T-helper 1 cell (primary cell): ENCODE data around the gene NDUFS7.
"Not testable (repeated sequence)": the region's sequence is repeated elsewhere in the genome, so short reads cannot be mapped to it uniquely, and the experiment has no call there.

Experiments
- DNase-seq, 5 donors: peaks; one replicate each; pipeline ENCODE4 v3.0.0-alpha.2; 2012 to 2020

NDUFS7 gene

DNA sequence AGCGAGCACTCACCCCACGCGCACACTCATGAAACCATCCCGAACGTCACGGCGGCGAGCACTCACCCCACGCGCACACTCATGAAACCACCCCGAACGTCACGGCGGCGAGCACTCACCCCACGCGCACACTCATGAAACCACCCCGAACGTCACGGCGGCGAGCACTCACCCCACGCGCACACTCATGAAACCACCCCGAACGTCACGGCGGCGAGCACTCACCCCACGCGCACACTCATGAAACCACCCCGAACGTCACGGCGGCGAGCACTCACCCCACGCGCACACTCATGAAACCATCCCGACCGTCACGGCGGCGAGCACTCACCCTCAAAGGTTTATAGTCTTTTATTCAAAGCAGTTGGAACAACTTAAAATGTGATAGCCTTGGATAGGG lies 36.4 kb downstream of the NDUFS7 start:
- not testable (repeated sequence) for DNase-seq

GRCh38 chr19:1420590-1420989 lies 36.9 kb downstream of the NDUFS7 start:
- DNase-seq, result no peak

DNA sequence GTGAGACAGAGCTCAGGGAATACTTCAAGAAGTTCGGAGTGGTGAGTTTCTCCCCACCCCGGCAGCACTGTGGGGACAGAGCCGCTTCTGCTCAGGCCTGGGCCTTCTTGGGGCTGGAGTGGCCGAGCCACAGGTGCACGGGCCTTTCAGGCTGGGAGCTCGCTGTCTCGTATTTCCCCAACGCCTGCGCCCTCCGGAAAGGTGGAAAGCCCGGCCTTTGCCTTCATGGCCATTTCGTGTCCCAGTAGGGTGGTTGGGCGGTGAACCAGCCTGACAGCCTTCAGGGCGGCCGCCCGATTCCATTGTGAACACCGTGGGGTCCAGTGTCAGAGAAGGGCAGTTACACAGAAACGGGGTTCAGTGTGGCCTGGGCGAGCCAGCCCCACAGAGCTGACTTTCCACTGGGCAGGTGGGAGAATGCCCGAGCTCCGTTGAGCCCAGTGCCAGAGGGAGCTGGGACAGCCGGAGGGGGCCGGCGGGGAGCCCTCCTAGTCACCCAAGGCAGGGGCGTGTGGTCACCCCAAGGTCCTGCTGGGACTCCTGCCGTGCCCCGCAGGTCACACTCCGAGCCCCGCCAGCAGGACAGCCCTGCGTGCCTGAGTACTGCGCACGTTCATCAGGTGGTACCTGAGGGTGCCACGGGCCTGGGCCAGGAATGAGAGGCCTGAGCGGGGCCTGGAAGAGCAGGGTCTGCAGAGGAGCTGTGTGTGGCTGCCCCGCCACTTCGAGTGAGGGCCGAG lies 37.7 kb downstream of the NDUFS7 start:
- DNase-seq, result no peak

DNA sequence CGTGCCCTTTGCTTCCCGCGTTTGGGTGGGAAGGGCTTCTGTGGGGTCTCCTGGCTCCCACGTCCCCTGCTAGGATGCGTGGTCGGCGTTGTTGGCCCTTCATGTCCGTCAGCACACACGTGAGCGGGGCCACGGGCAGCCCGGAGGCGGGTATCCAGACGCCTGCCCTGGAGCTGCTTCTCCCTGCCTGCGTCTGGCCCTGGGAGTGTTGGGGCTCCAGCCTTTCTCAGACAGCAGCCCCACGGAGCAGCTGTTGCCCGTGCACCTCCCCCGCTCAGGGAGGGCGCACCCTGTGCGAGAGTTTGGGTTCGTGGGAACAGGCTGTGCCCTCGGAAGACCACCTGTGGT lies 38.2 kb downstream of the NDUFS7 start:
- DNase-seq, result no peak

GRCh38 chr19:1422360-1422759 lies 38.7 kb downstream of the NDUFS7 start:
- no peak for DNase-seq

DNA sequence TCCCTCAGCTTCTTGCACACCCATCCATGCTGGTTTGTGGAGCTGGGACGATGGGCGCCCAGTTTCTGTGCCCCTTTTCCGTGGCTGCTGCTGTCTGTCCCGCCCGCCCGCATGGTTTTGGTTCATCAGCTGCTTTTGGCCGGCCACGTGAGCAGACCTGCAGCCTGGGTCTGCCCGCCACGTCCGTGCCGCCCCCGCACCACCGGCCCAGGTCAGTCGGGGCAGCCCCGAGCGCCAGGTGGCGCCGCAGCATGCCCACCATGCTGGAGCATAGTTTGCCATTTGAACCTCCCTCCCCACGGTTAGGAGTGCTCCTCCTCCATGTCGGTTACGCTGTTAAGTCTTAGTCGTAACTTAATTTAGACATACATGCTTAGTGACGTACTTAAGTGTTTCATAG lies 39.2 kb downstream of the NDUFS7 start:
- DNase-seq, result no peak

DNA sequence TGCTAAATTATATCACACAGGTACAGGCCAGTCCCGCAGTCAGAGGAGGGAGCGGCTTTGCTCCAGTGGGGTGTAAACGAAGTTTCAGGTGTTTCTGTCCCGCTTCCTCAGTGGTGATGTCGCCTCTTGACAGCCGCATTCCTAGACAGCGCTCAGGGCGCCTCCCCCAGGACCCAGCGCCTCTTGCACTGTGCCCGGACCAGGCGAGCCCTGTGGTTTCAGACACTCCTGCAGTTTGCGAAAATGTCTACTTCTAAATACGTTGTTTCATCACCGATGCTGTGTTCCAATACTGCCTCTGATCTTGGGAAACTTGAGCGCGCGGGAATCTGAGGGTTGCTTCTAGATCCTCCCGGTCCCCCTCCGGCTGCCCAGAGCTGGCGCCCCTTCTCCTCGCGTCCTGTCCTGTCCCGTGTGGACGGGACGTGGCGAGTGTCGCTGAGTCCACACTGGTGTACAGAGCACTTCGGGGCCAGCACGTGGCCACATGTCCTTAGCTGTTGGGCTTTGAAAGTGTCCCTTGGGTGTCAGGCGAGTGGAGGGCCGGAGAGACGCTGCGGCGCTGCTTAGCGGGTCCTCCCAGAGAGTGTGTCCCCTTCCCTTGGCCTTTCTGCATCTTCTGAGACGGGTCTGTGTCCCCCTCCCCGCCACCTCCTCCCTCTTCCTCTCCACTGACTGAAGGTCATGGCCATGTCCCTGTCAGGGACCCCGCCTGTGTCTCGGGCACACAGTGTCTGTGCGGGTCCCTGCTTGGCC lies 39.9 kb downstream of the NDUFS7 start:
- no peak for DNase-seq

- no peak for DNase-seq
Measured at GRCh38 chr19:1424192-1424955, 40.7 kb downstream of the NDUFS7 start.

DNA sequence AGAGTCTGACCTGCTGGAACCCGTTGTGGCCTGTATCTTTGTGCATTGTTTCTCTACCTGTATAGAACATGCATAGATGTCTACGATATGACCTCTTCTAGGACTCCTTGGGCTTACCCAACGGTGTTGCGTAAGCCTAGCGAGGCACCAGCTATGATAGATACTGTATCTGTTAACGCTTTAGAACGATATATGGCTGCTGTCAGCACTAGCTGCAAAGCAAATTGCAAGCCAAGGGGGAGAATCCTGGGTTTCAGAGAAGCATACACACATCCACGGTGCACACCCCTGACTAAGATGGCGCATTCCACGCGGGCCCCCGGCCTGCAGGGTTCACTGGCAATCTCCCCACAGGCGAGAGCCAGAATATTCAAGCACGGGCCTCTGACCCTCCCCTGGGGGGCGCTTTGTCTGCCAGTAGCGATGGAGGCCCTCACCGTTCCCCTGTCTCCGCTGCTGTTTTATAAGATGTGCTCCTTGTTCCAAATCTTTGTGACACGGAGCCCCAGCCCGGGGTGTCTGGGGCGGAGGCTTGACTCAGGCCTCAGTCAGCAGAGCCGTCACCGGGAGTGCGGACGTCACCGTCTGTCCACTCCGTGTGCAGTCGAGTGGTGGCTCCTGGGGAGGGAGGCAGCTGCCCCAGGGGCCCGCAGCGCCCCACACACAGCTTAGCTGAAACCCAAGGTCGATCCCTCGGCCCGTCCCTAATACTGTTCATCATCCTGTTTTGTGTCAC lies 41.6 kb downstream of the NDUFS7 start:
- no peak for DNase-seq

GRCh38 chr19:1425902-1426301 lies 42.2 kb downstream of the NDUFS7 start:
- no peak for DNase-seq

GRCh38 chr19:1426736-1427135 lies 43.0 kb downstream of the NDUFS7 start:
- no peak for DNase-seq

GRCh38 chr19:1427221-1427920 lies 43.7 kb downstream of the NDUFS7 start:
- no peak for DNase-seq

GRCh38 chr19:1428738-1429391 lies 45.2 kb downstream of the NDUFS7 start:
- DNase-seq, result no peak

DNA sequence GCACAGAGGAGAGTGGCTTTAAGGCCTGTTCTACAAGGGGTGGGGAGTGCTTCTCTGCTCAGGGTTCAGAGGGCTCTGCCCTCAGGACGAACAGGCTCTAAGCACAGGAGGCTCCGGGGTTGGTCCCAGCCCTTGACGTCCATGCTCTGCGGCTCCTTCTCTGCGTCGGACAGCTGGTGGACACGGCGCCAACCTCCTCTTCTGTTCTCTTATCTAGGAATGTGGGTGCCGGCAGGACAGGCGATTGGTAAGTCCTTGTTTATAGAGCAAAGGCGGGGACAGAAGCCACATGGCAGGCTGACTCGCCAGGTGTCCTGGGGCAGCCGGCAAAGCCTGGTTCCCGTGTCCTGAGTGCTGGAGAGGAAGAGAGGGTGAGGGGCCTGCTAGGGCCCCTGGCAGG lies 46.0 kb downstream of the NDUFS7 start:
- DNase-seq, result no peak

- no peak for DNase-seq
Measured at GRCh38 chr19:1430246-1430645, 46.5 kb downstream of the NDUFS7 start.

- no peak for DNase-seq
Measured at GRCh38 chr19:1431759-1432506, 48.2 kb downstream of the NDUFS7 start.

DNA sequence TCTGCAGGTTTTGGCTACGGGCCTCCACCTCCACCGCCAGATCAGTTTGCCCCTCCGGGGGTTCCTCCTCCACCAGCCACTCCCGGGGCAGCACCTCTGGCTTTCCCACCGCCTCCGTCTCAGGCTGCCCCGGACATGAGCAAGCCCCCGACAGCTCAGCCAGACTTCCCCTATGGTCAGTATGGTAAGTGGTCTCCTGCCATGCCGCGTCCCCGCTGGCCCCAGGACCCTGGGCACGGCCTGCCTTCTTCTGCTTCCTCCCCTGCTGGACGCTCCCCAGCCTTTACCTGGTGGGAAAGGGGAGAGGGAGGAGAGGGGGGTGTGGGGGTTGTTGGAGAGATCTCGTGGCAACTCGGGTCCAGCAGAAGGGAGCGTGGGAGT lies 48.8 kb downstream of the NDUFS7 start:
- DNase-seq, result no peak

DNA sequence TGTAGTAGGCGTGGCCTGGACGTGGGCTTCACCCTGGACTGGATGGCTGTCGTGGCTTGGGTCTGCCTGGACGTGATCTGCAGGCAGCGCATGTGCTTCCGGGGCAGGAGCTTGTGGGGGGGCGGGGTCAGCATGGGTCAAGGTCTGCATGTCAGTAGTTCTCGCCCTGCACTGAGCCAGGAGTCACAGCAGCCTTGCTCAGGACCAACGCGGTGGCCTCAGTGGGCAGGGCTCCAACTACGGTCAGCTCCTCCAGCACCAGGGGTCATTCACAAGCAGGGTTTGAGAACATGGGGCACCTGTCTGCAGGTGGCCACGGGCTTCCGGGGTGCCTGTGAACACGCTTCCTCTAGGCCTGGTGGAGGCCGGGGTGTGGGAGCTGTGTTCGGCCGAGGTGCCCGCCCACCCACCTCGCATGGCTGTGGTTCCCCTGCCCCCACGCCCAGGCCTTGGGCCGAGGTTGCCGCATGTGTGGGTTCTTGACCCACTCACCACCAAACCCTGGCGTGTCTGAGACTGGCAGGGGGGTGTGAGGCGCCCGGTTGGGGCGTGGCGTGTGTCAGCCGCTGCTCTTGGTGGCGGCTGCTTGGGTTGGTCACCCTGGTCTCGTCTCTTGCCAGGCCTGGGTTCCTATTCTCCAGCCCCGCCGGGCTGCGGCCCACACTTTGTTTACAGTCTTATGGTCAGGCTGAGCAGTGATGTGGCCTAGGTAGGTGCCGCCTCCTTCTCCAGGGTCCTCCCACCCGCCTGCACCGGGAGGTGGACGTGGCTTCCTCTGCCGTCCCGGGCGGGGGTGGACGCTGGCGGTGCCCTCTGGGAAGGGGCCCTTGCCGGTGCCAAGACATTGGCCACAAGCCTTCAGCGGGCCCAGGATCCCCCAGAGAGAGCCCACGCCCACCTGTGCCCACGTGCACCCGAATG lies 49.7 kb downstream of the NDUFS7 start:
- no peak for DNase-seq

DNA sequence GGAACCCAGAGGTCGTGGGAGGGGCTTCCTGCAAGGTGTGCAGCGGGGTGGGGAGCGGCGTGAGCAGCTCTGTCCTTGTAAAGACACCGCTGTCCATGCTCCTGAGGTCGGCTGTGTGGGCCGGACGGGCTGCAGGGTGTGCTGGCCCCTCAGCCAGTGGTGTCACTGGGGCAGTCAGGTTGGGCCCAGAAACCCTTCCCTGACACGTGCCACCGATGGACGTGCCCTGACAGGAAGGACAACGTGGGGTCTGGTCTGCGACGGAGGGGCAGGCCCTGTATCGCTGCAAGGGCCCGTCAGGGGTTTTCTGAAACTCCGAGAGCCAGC lies 50.3 kb downstream of the NDUFS7 start:
- DNase-seq, result no peak

DNA sequence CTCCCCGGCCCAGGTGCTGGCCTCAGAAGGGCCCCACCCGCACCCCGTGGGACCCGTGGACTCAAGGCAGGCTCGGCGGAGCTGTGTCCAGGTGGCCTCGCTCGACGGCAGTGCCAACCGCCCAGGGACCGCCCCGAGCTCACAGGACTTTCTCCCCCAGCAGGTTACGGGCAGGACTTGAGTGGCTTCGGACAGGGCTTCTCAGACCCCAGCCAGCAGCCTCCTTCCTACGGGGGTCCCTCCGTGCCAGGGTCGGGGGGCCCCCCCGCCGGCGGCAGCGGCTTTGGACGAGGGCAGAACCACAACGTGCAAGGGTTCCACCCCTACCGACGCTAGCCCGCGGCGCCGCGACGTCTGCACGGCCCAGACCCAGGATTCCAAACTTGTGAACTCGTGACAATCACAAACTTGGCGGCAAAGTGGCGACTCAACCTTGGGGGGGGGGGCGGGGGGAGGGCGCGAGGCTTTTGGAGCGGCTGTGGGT lies 50.9 kb downstream of the NDUFS7 start:
- DNase-seq, result no peak
